ENCODE data around the gene BCAR3. TPM values are rescaled to one million over a fixed set of nuclear protein-coding genes. Genes with fewer than 3 reads are reported as not detected.

The BCAR3 gene
- total and polyA plus RNA-seq, 4 donors, result 8.4 to 24.1 (median 16.0) TPM

DNA sequence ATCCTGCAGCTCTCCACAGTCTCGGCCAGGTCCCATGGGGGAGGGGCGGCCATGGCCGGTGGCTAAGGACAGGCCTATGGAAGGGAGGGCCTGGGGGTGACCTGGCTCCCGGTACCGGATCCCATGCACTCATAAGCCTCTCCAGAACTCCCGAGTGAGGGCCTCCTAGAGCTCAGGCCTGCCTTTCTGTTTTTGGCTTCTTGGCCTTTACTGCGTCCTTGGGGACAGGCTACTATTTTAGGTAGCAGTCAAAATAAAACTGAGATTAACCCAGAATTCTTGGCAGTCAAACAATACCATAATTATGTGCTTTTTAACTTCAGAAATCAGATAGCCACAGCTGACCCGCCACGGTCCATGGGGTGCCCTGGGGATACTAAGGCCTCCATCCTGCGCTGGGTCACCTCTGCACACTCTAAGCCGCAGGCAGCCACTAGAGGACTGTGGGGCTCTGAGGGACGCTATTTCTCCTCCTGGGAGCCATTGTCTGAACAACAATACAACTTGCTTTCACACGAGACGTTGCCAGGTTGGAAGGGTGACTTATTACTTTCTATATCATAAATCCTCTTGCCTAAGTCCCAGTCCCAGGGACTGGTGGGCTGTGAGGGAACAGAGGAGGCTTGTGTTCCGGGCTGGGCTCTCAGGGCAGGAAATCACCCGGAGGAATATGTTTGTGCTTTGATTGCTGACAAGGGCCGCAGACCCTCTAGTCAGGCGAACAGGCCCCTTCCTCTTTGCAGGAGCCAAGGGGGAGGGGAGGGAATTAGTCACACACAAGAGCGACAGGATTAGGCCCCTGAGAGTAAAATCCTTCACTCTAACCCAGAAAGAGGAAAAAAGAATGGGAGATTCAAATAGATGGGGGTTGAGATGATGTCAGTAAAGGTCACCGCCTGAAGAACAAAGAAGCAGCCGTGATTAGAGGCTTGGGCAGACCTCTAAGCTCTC lies 40.7 kb upstream of the BCAR3 start:
- H3K4me3 ChIP-seq (ENCODE audit: low read length in 2 of 2), result no peak overlapping the region
- no peaks in the 10 kb centered on the region for H3K9me3 ChIP-seq (ENCODE audit: control insufficient read depth, low read length)
- peak overlapping the region; percentile 4 to 75 for H3K27ac ChIP-seq (ENCODE audit: low read depth in 1 of 2, low read length in 2 of 2)
- H3K27me3 ChIP-seq (ENCODE audit: control insufficient read depth in 1 of 2, insufficient read depth in 2 of 2, low read length in 1 of 2), result no peaks in the 10 kb centered on the region
- peaks cover 4 to 8% of the 10 kb centered on the region in 2 donors for H3K4me1 ChIP-seq (ENCODE audit: control insufficient read depth in 1 of 2, insufficient read depth in 2 of 2, low read length in 2 of 2)
- no peaks in the 10 kb centered on the region for H3K36me3 ChIP-seq (ENCODE audit: control insufficient read depth in 1 of 2, insufficient read depth in 2 of 2, low read length in 1 of 2)
- peak in 1 of 2 donors; percentile 70 for DNase-seq
- WGBS, 2 donors, result 19 to 24% methylated on average over 21 of the region's 21 CpGs
- intact Hi-C loops (cut with DNase I), result loop anchor here (5.0 kb wide), 2 partner anchors 40 to 85 kb away; partner anchors contain the start of gene BCAR3 (in 1 of the 2)
- ATAC-seq (ENCODE audit: low FRiP score), result peak; percentile 85

GRCh38 chr1:93720956-93721626 lies 39.5 kb upstream of the BCAR3 start:
- Histone ChIP-seq H3K9me3 (ENCODE audit: control insufficient read depth, low read length) (no peaks in the 10 kb centered on the region), H3K36me3 (ENCODE audit: control insufficient read depth in 1 of 2, insufficient read depth in 2 of 2, low read length in 1 of 2) (no peaks in the 10 kb centered on the region), H3K27ac (ENCODE audit: low read depth in 1 of 2, low read length in 2 of 2) (no peak overlapping the region), H3K27me3 (ENCODE audit: control insufficient read depth in 1 of 2, insufficient read depth in 2 of 2, low read length in 1 of 2) (no peaks in the 10 kb centered on the region), H3K4me3 (ENCODE audit: low read length in 2 of 2) (no peak overlapping the region), H3K4me1 (ENCODE audit: control insufficient read depth in 1 of 2, insufficient read depth in 2 of 2, low read length in 2 of 2) (peaks cover 4 to 8% of the 10 kb centered on the region in 2 donors)
- DNase-seq (no peak), ATAC-seq (ENCODE audit: low FRiP score) (no peak)
- intact Hi-C loops (cut with DNase I), result loop anchor here (5.0 kb wide), 2 partner anchors 39 to 86 kb away; partner anchors contain the start of gene BCAR3 (in 1 of the 2)
- 87 to 91% methylated on average over 7 of the region's 7 CpGs for WGBS, 2 donors

DNA sequence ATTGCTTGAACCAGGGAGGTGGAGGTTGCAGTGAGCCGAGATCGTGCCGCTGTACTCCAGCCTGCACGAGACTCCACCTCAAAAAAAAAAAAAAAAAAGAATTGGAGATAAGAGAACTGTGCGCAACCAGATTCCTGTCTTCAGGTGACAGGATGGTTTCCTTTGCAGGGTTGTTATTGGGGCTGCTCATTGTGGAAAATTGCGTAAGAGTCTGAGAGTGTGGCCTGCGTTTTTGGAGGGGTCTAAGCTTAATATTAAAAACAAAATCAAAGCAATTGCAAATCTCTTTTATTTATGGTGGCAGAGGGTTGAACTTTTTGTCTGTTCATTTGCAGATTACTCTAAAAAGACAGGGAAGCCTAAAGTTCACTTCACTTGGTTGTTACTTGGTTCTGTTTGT lies 36.0 kb upstream of the BCAR3 start:
- intact Hi-C loops (cut with DNase I), result no loop called here
- no peak for ATAC-seq (ENCODE audit: low FRiP score)
- Histone ChIP-seq H3K27ac (ENCODE audit: low read depth in 1 of 2, low read length in 2 of 2) (no peak overlapping the region), H3K27me3 (ENCODE audit: control insufficient read depth in 1 of 2, insufficient read depth in 2 of 2, low read length in 1 of 2) (no peaks in the 10 kb centered on the region), H3K9me3 (ENCODE audit: control insufficient read depth, low read length) (no peaks in the 10 kb centered on the region), H3K36me3 (ENCODE audit: control insufficient read depth in 1 of 2, insufficient read depth in 2 of 2, low read length in 1 of 2) (no peaks in the 10 kb centered on the region), H3K4me3 (ENCODE audit: low read length in 2 of 2) (no peak overlapping the region), H3K4me1 (ENCODE audit: control insufficient read depth in 1 of 2, insufficient read depth in 2 of 2, low read length in 2 of 2) (peaks cover 8 to 10% of the 10 kb centered on the region in 2 donors)
- WGBS, 2 donors, result 97 to 98% methylated on average over 7 of the region's 7 CpGs
- DNase-seq, result no peak

GRCh38 chr1:93716941-93717368 lies 35.3 kb upstream of the BCAR3 start:
- ATAC-seq (ENCODE audit: low FRiP score) (no peak), DNase-seq (no peak)
- Histone ChIP-seq H3K27me3 (ENCODE audit: control insufficient read depth in 1 of 2, insufficient read depth in 2 of 2, low read length in 1 of 2) (no peaks in the 10 kb centered on the region), H3K4me1 (ENCODE audit: control insufficient read depth in 1 of 2, insufficient read depth in 2 of 2, low read length in 2 of 2) (peaks cover 8 to 10% of the 10 kb centered on the region in 2 donors), H3K27ac (ENCODE audit: low read depth in 1 of 2, low read length in 2 of 2) (no peak overlapping the region), H3K36me3 (ENCODE audit: control insufficient read depth in 1 of 2, insufficient read depth in 2 of 2, low read length in 1 of 2) (no peaks in the 10 kb centered on the region), H3K9me3 (ENCODE audit: control insufficient read depth, low read length) (no peaks in the 10 kb centered on the region), H3K4me3 (ENCODE audit: low read length in 2 of 2) (no peak overlapping the region)
- 97 to 100% methylated on average over 2 of the region's 2 CpGs for WGBS, 2 donors
- intact Hi-C loops (cut with DNase I), result no loop called here

- ATAC-seq (ENCODE audit: low FRiP score), result no peak
- Histone ChIP-seq H3K4me1 (ENCODE audit: control insufficient read depth in 1 of 2, insufficient read depth in 2 of 2, low read length in 2 of 2) (peaks cover 5 to 8% of the 10 kb centered on the region in 2 donors), H3K9me3 (ENCODE audit: control insufficient read depth, low read length) (no peaks in the 10 kb centered on the region), H3K27ac (ENCODE audit: low read depth in 1 of 2, low read length in 2 of 2) (no peak overlapping the region), H3K36me3 (ENCODE audit: control insufficient read depth in 1 of 2, insufficient read depth in 2 of 2, low read length in 1 of 2) (no peaks in the 10 kb centered on the region), H3K27me3 (ENCODE audit: control insufficient read depth in 1 of 2, insufficient read depth in 2 of 2, low read length in 1 of 2) (no peaks in the 10 kb centered on the region), H3K4me3 (ENCODE audit: low read length in 2 of 2) (no peak overlapping the region)
- WGBS, 2 donors, result 37 to 40% methylated on average over 1 of the region's 1 CpG
- no peak for DNase-seq
- intact Hi-C loops (cut with DNase I), result no loop called here
Observed at GRCh38 chr1:93716163-93716562, 34.5 kb upstream of the BCAR3 start.

DNA sequence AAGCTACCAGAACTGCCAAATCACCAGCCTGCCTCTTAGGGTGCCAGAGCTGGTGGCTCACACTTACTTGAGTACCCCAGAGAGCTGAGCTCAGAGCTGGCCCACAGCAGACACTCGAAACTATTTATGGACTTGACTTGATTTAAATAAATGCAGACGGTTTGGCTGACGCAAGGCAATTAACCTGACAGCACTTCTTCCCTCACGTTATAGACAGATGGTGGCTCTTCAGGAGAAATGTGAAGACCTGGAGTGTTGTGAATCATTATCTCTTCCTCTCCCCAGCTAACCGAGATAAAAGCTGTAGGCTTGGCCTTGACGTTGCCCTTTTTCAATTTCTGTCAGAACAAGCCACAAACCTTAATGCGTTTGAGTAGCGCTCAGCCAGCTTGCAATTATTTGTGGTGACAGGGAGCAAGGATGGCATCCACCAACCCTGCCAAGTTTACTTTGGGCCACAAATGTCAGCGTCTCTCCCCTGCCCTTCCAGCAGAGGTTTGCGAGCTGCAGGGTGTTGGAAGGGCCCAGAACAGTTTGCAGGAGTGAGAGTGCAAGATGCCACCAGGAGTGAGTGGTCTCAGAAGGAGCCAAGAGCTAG lies 34.0 kb upstream of the BCAR3 start:
- Histone ChIP-seq H3K4me3 (ENCODE audit: low read length in 2 of 2) (no peak overlapping the region), H3K27me3 (ENCODE audit: control insufficient read depth in 1 of 2, insufficient read depth in 2 of 2, low read length in 1 of 2) (no peaks in the 10 kb centered on the region), H3K27ac (ENCODE audit: low read depth in 1 of 2, low read length in 2 of 2) (peak overlapping the region; percentile 64 to 90), H3K4me1 (ENCODE audit: control insufficient read depth in 1 of 2, insufficient read depth in 2 of 2, low read length in 2 of 2) (peaks cover 5 to 8% of the 10 kb centered on the region in 2 donors), H3K9me3 (ENCODE audit: control insufficient read depth, low read length) (no peaks in the 10 kb centered on the region), H3K36me3 (ENCODE audit: control insufficient read depth in 1 of 2, insufficient read depth in 2 of 2, low read length in 1 of 2) (no peaks in the 10 kb centered on the region)
- 12 to 17% methylated on average over 10 of the region's 10 CpGs for WGBS, 2 donors
- DNase-seq, result no peak
- peak; percentile 39 for ATAC-seq (ENCODE audit: low FRiP score)
- intact Hi-C loops (cut with DNase I), result no loop called here

DNA sequence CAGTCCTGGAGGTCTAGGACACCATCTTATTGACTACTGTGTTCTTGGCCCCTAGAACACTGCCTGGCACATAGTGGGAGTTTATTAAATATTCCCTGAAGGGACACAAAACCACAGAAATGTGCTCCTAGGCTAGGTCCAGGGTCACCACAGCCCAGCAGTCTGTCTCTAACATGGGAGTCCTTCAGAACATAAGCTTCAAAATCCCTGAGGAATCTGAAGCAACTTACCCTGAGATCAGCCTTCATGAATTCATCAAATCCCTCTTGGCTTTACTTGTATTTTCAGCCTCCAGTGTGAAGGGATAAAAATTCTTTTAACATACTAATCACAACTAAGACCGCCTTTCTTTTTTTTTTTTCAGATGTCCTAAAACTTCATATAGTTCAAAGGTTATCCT lies 32.7 kb upstream of the BCAR3 start:
- no peaks in the 10 kb centered on the region for H3K9me3 ChIP-seq (ENCODE audit: control insufficient read depth, low read length)
- 99 to 100% methylated on average over 1 of the region's 1 CpG for WGBS, 2 donors
- no peaks in the 10 kb centered on the region for H3K27me3 ChIP-seq (ENCODE audit: control insufficient read depth in 1 of 2, insufficient read depth in 2 of 2, low read length in 1 of 2)
- no peak overlapping the region for H3K4me3 ChIP-seq (ENCODE audit: low read length in 2 of 2)
- intact Hi-C loops (cut with DNase I), result no loop called here
- peaks cover 5 to 8% of the 10 kb centered on the region in 2 donors for H3K4me1 ChIP-seq (ENCODE audit: control insufficient read depth in 1 of 2, insufficient read depth in 2 of 2, low read length in 2 of 2)
- DNase-seq (no peak), ATAC-seq (ENCODE audit: low FRiP score) (no peak)
- no peak overlapping the region for H3K27ac ChIP-seq (ENCODE audit: low read depth in 1 of 2, low read length in 2 of 2)
- H3K36me3 ChIP-seq (ENCODE audit: control insufficient read depth in 1 of 2, insufficient read depth in 2 of 2, low read length in 1 of 2), result no peaks in the 10 kb centered on the region

- Histone ChIP-seq H3K9me3 (ENCODE audit: control insufficient read depth, low read length) (no peaks in the 10 kb centered on the region), H3K4me1 (ENCODE audit: control insufficient read depth in 1 of 2, insufficient read depth in 2 of 2, low read length in 2 of 2) (peaks cover 5 to 8% of the 10 kb centered on the region in 2 donors), H3K27me3 (ENCODE audit: control insufficient read depth in 1 of 2, insufficient read depth in 2 of 2, low read length in 1 of 2) (no peaks in the 10 kb centered on the region), H3K4me3 (ENCODE audit: low read length in 2 of 2) (no peak overlapping the region), H3K36me3 (ENCODE audit: control insufficient read depth in 1 of 2, insufficient read depth in 2 of 2, low read length in 1 of 2) (no peaks in the 10 kb centered on the region), H3K27ac (ENCODE audit: low read depth in 1 of 2, low read length in 2 of 2) (no peak overlapping the region)
- intact Hi-C loops (cut with DNase I), result no loop called here
- DNase-seq (no peak), ATAC-seq (ENCODE audit: low FRiP score) (no peak)
Observed at GRCh38 chr1:93713341-93713740, 31.7 kb upstream of the BCAR3 start.
